Limb (tissue), 2 donors: ENCODE data around the gene RTEL1.
"Not testable (repeated sequence)": the region's sequence is repeated elsewhere in the genome, so short reads cannot be mapped to it uniquely, and the experiment has no call there.

ENCODE experiments used
- DNase-seq, 2 donors: peaks; one replicate each; pipeline ENCODE4 v3.0.0-alpha.2; 2016; ENCODE audit errors: extremely low spot score in 2 of 2

RTEL1 gene, protein sequence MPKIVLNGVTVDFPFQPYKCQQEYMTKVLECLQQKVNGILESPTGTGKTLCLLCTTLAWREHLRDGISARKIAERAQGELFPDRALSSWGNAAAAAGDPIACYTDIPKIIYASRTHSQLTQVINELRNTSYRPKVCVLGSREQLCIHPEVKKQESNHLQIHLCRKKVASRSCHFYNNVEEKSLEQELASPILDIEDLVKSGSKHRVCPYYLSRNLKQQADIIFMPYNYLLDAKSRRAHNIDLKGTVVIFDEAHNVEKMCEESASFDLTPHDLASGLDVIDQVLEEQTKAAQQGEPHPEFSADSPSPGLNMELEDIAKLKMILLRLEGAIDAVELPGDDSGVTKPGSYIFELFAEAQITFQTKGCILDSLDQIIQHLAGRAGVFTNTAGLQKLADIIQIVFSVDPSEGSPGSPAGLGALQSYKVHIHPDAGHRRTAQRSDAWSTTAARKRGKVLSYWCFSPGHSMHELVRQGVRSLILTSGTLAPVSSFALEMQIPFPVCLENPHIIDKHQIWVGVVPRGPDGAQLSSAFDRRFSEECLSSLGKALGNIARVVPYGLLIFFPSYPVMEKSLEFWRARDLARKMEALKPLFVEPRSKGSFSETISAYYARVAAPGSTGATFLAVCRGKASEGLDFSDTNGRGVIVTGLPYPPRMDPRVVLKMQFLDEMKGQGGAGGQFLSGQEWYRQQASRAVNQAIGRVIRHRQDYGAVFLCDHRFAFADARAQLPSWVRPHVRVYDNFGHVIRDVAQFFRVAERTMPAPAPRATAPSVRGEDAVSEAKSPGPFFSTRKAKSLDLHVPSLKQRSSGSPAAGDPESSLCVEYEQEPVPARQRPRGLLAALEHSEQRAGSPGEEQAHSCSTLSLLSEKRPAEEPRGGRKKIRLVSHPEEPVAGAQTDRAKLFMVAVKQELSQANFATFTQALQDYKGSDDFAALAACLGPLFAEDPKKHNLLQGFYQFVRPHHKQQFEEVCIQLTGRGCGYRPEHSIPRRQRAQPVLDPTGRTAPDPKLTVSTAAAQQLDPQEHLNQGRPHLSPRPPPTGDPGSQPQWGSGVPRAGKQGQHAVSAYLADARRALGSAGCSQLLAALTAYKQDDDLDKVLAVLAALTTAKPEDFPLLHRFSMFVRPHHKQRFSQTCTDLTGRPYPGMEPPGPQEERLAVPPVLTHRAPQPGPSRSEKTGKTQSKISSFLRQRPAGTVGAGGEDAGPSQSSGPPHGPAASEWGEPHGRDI (N-terminal part only)

DNA sequence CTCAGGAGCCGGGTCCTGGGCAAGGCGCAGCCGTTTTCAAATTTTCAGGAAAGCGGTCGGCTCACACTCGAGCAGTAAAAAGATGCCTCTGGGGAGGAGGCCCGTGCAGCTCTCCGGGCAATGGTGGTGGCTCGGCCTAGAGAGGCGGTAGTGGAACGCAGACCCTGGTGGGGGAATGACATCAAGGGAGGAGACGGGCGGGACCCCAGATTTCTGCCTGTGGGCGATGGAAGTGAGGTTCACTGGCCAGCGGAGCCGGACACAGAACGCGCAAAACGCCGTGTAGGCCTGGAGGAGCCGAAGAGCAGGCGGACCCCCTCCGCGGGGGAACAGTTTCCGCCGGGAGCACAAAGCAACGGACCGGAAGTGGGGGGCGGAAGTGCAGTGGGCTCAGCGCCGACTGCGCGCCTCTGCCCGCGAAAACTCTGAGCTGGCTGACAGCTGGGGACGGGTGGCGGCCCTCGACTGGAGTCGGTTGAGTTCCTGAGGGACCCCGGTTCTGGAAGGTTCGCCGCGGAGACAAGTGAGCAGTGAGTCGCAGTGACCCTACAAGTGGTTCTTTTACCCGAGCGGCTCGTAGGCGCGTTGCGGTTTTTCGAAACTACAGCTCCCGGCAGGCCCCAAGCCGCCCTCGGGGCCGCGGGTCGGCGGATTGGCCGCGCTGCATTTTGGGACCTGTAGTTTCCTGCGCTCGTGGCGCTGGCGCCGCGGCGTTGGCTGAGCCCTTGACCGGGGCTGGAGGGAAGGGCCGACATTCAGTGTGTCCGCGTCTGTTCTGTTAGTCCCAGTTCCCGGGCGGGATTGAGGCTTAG is at the start of gene RTEL1:
Gene RTEL1, plus strand, starts transcription at position 376 of the 812 bp plus-strand sequence. CDS start 1,091 bp downstream, outside the sequence.
- DNase-seq: peak; percentile 93 to 96

DNA sequence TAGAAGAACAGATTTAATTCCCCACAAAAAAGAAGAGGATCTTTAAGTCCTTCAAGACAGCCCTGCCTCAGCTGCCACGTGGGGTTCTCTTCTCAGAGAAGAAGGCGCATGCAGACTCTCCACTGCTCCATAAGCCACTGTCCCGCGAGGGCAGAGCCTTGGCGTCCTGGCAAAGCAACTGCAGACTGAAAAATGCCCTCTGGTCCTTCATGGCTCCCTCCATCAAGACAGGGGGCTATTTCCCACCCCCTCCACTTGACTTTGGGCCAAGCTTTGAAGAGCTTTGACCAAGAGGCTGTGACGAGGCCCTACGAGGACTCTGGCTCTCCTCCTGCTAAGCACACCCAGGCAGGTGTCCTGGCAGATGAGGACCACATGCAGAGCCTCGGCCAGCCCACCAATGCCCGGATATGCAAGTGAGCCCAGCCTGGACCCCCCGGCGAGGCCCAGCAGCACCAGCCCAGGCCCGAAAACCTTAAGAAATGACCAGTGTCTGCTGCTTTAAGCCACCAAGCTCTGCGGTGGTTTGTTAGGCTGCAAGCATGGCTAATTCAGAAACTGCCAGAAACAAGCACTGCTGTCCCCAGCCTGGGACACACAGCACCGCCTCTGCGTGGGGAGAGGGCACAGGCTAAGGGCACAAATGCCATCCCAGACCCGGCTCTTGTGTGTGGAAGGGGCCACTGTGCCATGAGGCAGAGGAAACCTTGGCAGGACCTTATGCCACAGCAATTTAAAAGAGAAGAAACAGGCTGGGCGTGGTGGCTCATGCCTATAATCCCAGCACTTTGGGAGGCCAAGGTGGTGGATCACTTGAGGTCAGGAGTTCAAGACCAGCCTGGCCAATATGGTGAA is 47.3 kb upstream of the RTEL1 start:
- DNase-seq: no peak

DNA sequence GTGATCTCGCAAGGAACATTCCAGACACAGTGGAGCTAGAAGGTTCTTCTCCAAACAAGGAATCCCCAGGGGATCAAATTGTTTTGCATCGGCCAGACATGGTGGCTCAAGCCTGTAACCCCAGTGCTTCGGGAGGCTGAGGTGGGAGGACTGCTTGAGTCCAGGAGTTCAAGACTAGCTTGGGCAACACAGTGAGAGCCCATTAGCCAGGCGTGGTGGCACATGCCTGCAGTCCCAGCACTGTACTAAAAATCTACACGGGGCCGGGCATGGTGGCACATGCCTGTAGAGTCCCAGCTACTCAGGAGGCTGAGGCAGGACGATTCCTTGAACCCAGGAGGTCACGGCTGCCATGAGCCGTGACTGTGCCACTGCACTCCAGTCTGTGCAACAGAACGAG is 46.5 kb upstream of the RTEL1 start:
- no peak for DNase-seq

DNA sequence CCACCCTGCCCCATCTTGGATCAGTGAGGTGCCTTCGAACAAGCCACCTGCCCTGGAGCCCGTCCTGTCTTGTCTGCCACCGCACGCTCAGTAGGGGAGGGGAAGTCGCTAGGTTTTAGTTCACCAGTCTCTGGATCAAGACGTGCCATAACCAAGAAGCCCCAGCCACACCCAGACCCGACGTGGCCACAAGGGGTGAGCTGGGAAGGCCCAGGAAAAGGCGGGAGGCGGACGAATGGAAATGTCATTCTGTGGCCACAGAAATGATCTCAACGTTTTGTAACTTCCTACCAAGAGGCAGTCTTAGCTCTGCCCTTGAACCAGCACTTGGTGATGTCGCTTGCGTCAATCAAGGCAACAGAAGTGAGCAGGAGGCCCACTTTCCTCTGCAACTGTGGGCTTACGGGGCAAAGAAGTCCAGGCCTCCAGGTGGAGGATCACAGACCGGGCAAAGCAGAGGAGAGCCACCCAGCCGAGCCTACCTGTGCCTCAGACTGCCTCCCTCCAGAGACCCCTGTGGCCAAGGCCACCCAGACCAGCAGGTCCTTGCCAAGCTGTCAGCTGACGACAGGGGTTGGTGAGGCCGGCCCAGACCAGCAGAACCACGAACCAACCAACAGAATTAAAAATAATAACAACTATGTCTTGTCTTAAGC is 45.7 kb upstream of the RTEL1 start:
- DNase-seq: no peak

DNA sequence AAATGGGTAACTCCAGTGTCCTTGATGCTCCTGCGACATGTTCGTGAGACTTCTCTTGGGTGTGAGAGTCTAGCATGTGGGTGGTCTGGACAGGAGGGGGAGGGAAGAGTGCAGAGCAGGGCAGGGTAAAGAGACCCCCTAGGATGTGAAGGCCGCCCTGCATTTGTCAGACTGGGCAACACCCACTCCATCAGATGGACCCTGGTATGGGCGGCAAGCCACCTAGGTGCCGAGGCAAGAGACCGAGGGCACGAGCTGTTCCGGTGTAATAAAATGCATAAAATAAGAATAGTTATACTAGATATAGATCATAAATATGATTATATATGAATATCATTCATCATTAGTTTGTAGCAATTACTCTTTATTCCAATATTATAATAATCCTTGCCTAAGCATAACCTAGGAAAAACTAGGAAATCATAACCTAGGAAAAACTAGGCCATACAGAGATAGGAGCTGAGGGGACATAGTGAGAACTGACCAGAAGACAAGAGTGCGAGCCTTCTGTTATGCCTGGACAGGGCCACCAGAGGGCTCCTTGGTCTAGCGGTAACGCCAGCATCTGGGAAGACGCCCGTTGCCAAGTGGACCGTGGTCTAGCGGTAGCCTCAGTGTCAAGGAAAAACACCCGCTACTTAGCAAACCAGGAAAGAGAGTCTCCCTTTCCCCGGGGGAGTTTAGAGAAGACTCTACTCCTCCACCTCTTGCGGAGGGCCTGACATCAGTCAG is 44.1 kb upstream of the RTEL1 start:
- DNase-seq: not testable (repeated sequence)

DNA sequence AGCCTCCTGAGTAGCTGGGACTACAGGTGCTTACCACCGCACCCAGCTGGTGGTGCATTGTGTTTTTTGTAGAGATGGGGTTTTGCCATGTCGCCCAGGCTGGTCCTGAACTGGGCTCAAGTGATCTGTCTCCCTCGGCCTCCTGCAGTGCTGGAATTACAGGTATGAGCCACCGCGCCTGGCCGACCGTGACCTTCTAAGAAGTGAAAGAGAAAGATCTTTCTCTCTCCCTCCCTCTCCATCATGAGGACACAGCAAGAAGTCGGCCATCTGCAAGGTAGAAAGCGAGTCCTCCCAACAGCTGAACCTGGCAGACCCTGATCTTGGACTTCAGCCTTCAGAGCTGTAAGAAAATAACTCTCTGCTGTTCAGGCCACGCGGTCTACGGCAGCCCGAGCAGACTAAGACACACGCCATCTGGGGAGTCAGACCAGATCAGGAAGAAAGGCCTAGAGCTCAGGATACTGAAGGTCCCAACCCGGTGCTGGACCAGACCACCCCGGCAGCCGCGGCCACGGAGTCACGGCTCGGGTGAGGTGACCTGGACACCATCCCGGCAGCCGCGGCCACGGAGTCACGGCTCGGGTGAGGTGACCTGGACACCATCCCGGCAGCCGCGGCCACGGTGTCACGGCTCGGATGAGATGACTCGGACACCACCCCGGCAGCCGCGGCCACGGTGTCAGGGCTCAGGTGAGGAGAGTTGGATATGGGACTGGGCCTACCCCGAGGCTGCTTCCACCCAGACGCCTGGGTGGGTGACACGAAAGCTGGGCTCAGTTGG is 40.8 kb upstream of the RTEL1 start:
- DNase-seq: no peak

DNA sequence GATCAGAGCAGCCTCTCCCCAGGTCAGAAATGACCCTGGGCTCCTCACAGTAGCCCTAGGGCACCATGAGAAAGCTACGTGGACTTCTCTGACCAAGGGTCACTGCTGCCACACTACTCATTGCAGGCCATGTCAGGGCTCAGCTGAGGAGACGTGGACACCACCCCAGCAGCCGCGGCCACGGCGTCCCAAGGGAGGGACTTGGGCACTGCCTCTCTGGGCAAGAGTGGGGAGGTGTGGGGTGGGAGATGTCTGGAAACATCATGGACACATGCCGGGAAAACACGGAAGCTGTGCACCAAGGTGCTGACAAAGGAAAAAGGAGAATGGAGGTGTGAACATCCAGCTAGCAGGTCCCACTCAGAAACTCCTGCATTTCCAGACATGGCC is 40.2 kb upstream of the RTEL1 start:
- DNase-seq: no peak

DNA sequence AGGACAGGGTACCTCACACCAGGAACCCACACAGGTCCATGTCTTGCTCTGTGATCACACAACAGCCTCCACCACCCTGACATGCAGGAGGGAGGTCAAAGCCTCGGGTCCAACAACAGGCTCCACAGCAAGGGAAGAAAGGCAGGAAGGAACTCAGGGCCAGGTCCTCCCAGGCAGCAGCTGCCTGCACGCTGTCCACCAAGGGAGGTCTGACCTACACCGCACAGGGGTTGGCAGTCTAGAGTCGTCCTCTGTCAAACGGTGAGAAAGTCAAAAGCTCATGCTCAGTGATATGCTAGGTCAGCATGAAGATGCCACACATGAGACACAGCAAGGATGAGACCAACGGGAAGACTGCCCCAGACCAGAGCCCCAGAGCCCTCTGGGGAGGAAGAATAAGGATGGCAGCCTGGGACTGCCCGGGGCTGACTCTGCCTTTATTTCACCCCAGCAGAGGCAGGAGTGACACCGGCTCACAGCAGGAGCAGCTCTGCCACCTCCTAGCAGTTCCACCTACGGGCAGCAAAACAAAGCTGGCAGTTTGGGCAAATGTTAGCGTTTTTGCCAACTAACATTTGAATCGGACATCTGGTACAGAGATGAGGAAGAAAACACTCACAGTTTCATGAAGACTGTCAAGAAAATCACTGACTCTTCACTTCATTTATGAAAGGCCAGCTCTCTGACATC is 39.7 kb upstream of the RTEL1 start:
- no peak for DNase-seq

DNA sequence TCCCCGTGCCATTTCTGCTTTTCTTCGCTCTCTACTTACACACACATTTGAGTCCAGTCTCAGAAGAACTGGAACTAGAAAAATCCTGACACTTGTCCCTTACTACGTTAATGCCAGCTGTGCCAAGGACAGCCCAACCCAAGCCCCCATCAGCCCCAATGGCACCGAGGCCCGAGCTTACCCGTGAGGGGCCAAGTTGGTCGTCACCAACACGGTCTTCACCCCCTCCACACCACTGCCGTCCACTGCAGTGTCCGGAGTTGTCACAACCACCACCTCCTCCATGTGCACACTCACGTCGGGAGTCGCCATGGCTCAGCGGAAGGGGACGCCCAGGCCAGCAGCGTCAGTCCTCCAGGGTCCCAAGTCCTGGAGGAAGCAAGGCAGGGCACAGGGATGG is 39.0 kb upstream of the RTEL1 start:
- no peak for DNase-seq

DNA sequence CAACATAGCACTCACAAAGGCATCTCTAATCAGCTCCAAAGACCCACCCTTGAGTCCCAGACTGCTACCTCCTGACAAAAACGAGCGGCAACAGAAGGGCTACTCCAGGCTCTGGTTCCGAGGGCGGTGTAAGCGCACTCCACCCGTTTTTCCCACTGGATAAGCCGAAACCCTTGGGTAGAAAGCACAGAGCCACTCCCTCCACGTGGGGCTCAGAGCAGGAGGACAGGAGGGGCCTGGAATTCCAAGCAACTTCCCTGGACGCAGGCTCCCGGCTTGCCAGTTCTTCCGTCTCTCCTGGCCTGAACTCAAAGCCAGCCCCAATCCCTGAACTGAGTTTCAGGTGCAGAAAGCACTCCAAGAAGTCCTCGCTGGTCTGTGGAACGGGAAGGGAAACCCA is 38.6 kb upstream of the RTEL1 start:
- no peak for DNase-seq

DNA sequence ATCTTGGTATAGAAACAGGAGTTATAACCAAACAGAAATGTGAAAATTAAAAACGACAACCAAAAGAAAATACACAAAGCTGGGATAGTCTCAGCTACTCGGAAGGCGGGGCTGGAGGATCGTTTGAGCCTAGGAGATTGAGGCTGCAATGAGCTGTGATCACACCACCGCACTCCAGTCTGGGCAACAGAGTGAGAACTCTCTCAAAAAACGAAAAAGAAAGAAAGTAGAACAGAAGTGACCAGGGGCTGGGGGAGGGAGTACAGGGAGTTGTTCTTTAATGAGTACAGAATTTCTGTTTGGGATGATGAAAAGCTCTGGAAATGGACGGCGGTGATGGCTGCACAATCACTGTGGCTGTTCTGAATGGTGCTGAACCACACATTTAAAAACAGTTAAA is 37.1 kb upstream of the RTEL1 start:
- DNase-seq: no peak

DNA sequence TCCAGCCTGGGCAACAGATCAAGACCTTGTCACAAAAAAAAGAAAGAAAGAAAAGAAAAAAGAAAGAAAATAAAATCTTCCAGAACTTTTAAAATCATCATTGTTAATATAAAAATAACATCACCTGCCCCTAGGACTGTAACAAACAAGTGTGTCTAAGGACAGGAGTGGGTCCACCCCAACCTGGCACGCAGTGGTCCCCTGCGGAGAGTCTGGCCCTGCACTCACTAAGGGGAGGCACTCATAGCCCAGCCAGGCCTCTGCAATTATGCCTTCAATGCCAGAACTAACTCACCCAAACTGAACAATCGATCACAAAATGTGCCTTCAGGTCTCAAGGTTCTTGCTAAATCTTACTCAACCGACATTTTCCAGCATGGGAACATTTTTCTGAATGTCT is 36.0 kb upstream of the RTEL1 start:
- no peak for DNase-seq

DNA sequence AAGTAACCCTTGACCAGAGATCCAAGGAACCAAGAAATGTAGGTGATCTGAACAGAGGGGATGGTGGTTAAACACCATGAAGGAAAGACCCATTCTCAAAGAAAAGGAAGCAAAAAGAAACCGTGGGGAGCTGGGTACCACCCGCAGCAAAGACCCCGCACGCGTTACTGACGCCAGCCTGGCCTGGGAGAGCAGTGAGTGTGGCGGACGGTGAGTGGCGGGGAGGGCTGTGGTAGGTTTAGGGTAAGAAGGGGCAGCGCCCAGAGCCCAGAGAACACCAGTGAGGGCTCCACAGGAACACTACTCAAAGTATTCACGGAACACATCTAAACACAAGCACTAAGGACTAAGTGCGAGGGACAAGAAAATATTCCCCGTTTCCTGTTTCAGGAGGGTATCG is 35.4 kb upstream of the RTEL1 start:
- no peak for DNase-seq

DNA sequence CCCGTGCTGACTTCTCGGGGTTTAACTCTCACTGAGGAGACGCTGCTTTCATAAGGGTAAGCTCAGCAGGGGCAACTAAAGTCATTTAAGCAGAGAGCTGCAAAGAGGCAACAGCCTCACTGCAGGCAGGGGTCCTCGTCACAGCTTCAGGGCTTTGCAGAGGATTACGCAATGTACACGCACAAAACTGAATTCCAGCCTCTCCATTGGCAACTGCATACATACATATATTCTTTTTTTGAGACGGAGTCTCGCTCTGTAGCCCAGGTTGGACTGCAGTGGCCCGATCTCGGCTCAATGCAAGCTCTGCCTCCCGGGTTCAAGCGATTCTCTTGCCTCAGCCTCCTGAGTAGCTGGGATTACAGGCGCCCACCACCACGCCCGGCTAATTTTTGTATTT is 33.6 kb upstream of the RTEL1 start:
- DNase-seq: no peak

DNA sequence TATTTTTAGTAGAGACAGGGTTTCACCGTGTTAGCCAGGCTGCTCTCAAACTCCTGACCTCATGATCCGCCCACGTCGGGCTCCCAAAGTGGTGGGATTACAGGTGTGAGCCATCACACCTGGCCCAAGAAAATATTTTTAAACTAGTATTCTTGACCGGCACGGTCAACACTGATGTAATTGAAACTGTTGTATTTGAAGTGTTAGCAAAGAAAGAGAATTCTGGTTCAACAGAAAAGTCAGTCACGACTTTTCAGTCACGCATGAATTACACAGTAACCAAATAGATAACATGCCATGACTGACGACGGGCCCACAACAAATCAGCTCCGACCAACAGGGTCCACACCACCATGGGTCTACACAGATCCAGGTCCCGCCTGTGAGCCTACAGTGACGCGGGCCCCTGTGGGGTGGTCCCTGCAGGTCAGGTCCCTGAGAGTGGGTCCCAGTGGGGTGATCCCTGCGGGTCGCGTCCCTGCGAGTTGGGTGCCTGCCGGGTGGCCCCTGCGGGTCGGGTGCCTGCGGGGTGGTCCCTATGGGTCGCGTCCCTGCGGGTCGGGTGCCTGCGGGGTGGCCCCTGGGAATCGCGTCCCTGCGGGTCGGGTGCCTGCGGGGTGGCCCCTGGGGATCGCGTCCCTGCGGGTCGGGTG is 32.2 kb upstream of the RTEL1 start:
- DNase-seq: peak in 1 of 2 donors; percentile 67

DNA sequence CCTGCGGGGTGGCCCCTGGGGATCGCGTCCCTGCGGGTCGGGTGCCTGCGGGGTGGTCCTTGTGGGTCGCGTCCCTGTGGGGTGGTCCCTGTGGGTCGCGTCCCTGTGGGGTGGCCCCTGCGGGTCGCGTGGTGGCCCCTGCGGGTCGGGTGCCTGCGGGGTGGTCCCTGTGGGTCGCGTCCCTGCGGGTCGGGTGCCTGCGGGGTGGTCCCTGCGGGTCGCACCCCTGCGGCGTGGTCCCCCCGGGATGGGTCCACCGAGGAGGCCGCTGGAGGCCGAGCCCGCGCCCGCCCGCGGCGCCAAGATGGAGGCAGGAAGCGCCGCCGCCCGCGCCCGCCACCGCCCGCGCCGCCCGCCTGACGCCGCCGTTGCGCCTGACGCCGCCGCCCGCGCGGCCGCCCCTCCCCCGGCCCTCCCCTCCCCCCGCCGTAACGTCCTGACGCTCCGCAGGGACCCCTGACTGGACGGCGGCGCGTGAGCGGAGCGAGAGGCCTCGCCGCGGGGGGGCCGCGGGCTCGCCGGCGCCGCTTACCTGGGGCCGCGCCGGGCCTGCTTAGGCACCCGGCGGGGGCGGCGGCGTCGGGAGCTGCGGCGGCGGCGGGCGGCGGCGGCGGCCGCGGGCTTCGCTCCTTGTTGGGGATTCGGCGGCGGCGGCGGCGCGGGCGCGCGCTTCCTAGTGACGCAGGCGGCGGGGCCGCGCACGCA is 31.5 kb upstream of the RTEL1 start, which contains the start of gene GMEB2:
Gene GMEB2, minus strand, starts transcription at position 678 of the 705 bp plus-strand sequence. CDS start 7,704 bp downstream, outside the sequence.
- DNase-seq: peak; percentile 65 to 92
